ENCODE data around the gene ZNF862. TPM values are rescaled to one million over a fixed set of nuclear protein-coding genes. Genes with fewer than 3 reads are reported as not detected.

Gene ZNF862
- total RNA-seq, 2 experiments from 2014 or later = 7.9 to 9.1 TPM

DNA sequence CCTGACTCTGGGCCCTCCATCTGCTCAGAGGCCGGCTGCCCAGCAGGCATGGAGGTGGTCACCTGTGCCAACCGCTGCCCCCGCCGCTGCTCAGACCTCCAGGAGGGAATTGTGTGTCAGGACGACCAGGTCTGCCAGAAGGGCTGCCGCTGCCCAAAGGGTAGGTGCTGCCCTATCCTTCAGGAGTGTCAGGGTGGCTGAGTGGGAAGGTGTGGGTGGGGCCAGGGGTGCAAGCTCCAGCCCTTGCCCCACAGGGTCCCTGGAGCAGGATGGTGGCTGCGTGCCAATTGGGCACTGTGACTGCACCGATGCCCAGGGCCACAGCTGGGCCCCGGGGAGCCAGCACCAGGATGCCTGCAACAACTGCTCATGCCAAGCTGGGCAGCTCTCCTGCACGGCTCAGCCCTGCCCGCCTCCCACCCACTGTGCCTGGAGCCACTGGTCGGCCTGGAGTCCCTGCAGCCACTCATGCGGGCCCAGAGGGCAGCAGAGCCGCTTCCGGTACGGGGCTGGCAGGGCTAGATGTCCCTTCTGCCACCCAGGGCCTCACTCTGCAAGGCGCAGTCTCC is 17.5 kb upstream of the ZNF862 start:
- ChIA-PET CTCF (ENCODE audit: unreplicated experiment) (no interaction called here), POLR2A (no interaction called here)
- Histone ChIP-seq H2AFZ (ENCODE audit: low read length) (no peak overlapping the region), H3K27ac (ENCODE audit: low read depth, low read length, poor library complexity, severe bottlenecking) (no peak overlapping the region), H3K4me1 (ENCODE audit: insufficient read depth, low read length, poor library complexity, severe bottlenecking) (no peaks in the 10 kb centered on the region), H3K9me2 (ENCODE audit: insufficient read depth, low read length) (no peaks in the 10 kb centered on the region), H3K4me2 (ENCODE audit: low read length) (no peak overlapping the region), H3K36me3 (ENCODE audit: insufficient read depth, low read length) (no peaks in the 10 kb centered on the region), H3K9me3 (ENCODE audit: low read length) (no peaks in the 10 kb centered on the region), H3K4me3 (ENCODE audit: low read depth, low read length, poor library complexity, severe bottlenecking) (no peak overlapping the region), H3K79me2 (ENCODE audit: insufficient read depth, low read depth, low read length) (no peaks in the 10 kb centered on the region), H4K20me1 (ENCODE audit: insufficient read depth, low read length) (no peaks in the 10 kb centered on the region)
- BruUV-seq (replicated peaks) = no TSS peak
- intact Hi-C loops (cut with micrococcal nuclease; ENCODE audit: unreplicated experiment) = no loop called here
- DNase-seq (ENCODE audit: low spot score) = no peak
- TF ChIP-seq, protein P1, sequence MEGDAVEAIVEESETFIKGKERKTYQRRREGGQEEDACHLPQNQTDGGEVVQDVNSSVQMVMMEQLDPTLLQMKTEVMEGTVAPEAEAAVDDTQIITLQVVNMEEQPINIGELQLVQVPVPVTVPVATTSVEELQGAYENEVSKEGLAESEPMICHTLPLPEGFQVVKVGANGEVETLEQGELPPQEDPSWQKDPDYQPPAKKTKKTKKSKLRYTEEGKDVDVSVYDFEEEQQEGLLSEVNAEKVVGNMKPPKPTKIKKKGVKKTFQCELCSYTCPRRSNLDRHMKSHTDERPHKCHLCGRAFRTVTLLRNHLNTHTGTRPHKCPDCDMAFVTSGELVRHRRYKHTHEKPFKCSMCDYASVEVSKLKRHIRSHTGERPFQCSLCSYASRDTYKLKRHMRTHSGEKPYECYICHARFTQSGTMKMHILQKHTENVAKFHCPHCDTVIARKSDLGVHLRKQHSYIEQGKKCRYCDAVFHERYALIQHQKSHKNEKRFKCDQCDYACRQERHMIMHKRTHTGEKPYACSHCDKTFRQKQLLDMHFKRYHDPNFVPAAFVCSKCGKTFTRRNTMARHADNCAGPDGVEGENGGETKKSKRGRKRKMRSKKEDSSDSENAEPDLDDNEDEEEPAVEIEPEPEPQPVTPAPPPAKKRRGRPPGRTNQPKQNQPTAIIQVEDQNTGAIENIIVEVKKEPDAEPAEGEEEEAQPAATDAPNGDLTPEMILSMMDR (conservative IDR thresholded peaks at IDR 0.05; ENCODE audit: low read length) = no peak
- TF ChIP-seq EZH2phosphoT487 (IDR thresholded peaks at IDR 0.05; ENCODE audit: borderline replicate concordance, low read depth, low read length) = no peak

DNA sequence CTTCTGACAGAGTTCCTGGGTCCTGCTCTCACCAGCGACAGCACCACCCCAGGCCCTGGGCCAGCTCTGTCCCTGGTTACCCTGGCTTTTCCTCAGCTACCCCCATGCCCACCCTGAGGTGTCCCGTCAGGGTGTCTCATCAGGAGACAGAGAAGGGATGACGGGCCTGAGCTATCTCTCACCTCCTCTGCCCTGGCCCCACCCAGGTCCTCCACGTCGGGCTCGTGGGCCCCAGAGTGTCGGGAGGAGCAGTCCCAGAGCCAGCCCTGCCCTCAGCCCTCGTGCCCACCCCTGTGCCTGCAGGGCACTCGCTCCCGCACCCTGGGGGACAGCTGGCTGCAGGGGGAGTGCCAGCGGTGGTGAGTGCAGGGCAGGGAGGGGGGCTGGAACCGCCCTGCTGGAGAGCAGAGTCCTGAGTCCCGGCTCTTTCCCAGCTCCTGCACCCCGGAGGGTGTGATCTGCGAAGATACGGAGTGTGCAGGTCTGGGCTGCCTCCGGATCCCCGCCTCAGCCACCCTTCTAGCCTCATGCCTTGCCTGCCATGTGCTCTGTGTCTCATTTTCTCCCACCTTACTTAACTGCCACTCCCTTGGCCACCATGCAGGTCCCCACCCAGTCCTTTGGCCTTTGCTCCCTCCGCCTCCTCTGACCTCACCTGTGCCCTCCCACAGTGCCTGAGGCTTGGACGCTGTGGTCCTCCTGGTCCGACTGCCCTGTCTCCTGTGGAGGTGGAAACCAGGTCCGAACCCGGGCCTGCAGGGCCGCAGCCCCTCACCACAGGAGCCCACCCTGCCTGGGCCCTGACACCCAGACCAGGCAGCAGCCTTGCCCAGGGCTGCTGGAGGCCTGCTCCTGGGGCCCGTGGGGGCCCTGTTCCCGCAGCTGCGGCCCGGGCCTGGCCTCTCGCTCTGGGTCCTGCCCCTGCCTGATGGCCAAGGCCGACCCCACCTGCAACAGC is 16.7 kb upstream of the ZNF862 start:
- Histone ChIP-seq H3K4me2 (ENCODE audit: low read length) (no peak overlapping the region), H3K9me3 (ENCODE audit: low read length) (no peaks in the 10 kb centered on the region), H3K4me1 (ENCODE audit: insufficient read depth, low read length, poor library complexity, severe bottlenecking) (no peaks in the 10 kb centered on the region), H3K36me3 (ENCODE audit: insufficient read depth, low read length) (no peaks in the 10 kb centered on the region), H3K4me3 (ENCODE audit: low read depth, low read length, poor library complexity, severe bottlenecking) (no peak overlapping the region), H3K9me2 (ENCODE audit: insufficient read depth, low read length) (no peaks in the 10 kb centered on the region), H3K79me2 (ENCODE audit: insufficient read depth, low read depth, low read length) (no peaks in the 10 kb centered on the region), H2AFZ (ENCODE audit: low read length) (no peak overlapping the region), H3K27ac (ENCODE audit: low read depth, low read length, poor library complexity, severe bottlenecking) (no peak overlapping the region), H4K20me1 (ENCODE audit: insufficient read depth, low read length) (no peaks in the 10 kb centered on the region)
- intact Hi-C loops (cut with micrococcal nuclease; ENCODE audit: unreplicated experiment) = no loop called here
- POLR2A ChIA-PET = no interaction called here
- CTCF ChIA-PET (ENCODE audit: unreplicated experiment) = no interaction called here
- BruUV-seq (replicated peaks) = no TSS peak
- no peak for TF ChIP-seq EZH2phosphoT487 (IDR thresholded peaks at IDR 0.05; ENCODE audit: borderline replicate concordance, low read depth, low read length)
- TF ChIP-seq, protein P1 (conservative IDR thresholded peaks at IDR 0.05; ENCODE audit: low read length) = no peak
- DNase-seq (ENCODE audit: low spot score) = no peak
